ENCODE results near the gene IRF2. TPM values are rescaled to one million over a fixed set of nuclear protein-coding genes. Genes with fewer than 3 reads are reported as not detected.

Gene IRF2
- total and polyA plus RNA-seq, 9 donors: 27.8 to 68.4 (median 40.7) TPM

GRCh38 chr4:184441461-184442313 lies 32.7 kb downstream of the IRF2 start:
- Histone ChIP-seq H3K27ac (no peak overlapping the region), H3K4me3 (no peak overlapping the region), H3K9me3 (no peaks in the 10 kb centered on the region), H3K4me1 (ENCODE audit: insufficient read depth) (peaks cover 23% of the 10 kb centered on the region), H3K27me3 (no peaks in the 10 kb centered on the region), H3K36me3 (no peaks in the 10 kb centered on the region)
- WGBS, 3 donors: 45 to 56% (median 53%) methylated on average over 13 of the region's 13 CpGs
- peak in 1 of 5 donors; percentile 45 for DNase-seq
- TF ChIP-seq EP300 (IDR thresholded peaks at IDR 0.05) (no peak), POLR2A (IDR thresholded peaks at IDR 0.05) (no peak)
- TF ChIP-seq, protein P1, sequence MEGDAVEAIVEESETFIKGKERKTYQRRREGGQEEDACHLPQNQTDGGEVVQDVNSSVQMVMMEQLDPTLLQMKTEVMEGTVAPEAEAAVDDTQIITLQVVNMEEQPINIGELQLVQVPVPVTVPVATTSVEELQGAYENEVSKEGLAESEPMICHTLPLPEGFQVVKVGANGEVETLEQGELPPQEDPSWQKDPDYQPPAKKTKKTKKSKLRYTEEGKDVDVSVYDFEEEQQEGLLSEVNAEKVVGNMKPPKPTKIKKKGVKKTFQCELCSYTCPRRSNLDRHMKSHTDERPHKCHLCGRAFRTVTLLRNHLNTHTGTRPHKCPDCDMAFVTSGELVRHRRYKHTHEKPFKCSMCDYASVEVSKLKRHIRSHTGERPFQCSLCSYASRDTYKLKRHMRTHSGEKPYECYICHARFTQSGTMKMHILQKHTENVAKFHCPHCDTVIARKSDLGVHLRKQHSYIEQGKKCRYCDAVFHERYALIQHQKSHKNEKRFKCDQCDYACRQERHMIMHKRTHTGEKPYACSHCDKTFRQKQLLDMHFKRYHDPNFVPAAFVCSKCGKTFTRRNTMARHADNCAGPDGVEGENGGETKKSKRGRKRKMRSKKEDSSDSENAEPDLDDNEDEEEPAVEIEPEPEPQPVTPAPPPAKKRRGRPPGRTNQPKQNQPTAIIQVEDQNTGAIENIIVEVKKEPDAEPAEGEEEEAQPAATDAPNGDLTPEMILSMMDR (IDR thresholded peaks at IDR 0.05): no peak
- intact Hi-C loops (cut with DNase I): no loop called here

- Histone ChIP-seq H3K4me3 (no peak overlapping the region), H3K27ac (no peak overlapping the region), H3K9me3 (no peaks in the 10 kb centered on the region), H3K36me3 (no peaks in the 10 kb centered on the region), H3K4me1 (ENCODE audit: insufficient read depth) (peaks cover 23% of the 10 kb centered on the region), H3K27me3 (no peaks in the 10 kb centered on the region)
- no peak for DNase-seq
- intact Hi-C loops (cut with DNase I): no loop called here
- 87 to 90% (median 90%) methylated on average over 8 of the region's 8 CpGs for WGBS, 3 donors
- TF ChIP-seq POLR2A (IDR thresholded peaks at IDR 0.05): no peak
- no peak for TF ChIP-seq EP300 (IDR thresholded peaks at IDR 0.05)
- TF ChIP-seq, protein P1 (IDR thresholded peaks at IDR 0.05): no peak
Observed at GRCh38 chr4:184440595-184441358, 33.6 kb downstream of the IRF2 start.

DNA sequence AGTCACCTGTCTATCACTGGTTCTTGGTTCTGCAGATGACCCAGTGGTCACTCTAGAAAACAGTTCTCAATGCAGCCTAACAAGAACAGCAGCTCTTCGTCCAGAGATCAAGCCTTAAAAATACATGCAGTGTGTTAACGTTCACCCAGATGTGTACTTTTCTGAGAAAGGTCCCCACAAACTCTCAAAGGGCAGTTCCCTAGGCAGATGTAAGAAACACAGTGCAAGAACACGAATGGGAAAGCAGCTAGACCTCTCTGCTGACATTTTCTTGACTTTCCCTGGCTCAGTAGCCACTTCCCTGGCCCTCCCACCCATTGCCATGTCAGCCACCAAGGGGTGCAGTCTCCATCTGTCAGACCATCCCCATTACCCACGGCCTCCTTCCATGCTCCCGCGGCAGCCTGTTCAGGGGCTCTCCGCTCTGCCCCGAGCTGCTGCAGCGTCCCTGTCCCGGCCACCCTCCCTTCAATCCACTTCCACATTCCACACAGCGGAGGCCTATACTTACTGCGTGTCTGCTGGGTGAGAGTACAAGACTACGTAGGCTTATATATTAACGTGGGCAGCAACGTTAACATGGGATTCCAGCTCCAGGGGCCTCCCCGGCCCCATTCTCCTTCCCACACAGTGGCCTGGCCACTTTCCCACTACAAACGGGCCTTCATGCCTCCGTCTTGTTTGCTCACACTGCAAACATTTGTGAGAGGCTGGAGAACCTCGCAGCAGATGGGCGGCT lies 34.3 kb downstream of the IRF2 start:
- no peaks in the 10 kb centered on the region for H3K27me3 ChIP-seq
- H3K4me1 ChIP-seq (ENCODE audit: insufficient read depth): peaks cover 22% of the 10 kb centered on the region
- WGBS, 3 donors: 37 to 54% (median 39%) methylated on average over 20 of the region's 20 CpGs

More for the DNA sequence above, 34.3 kb downstream of the IRF2 start:
- intact Hi-C loops (cut with DNase I): no loop called here
- H3K9me3 ChIP-seq: no peaks in the 10 kb centered on the region
- DNase-seq: peak in 1 of 5 donors; percentile 53
- no peak overlapping the region for H3K27ac ChIP-seq
- no peak overlapping the region for H3K4me3 ChIP-seq
- no peak for TF ChIP-seq EP300 (IDR thresholded peaks at IDR 0.05)
- TF ChIP-seq, protein P1 (IDR thresholded peaks at IDR 0.05): no peak
- TF ChIP-seq POLR2A (IDR thresholded peaks at IDR 0.05): no peak
- H3K36me3 ChIP-seq: no peaks in the 10 kb centered on the region

All from ovary (tissue), 9 donors.